PFSK-1 (cell line): ENCODE results near the gene NT5C3B.

Experiments used
- FOXP2 ChIP-seq: optimal IDR thresholded peaks from 2 replicates; pipeline ENCODE3; 2011; ENCODE audit warnings: borderline replicate concordance, control low read depth, inconsistent platforms; ENCODE audit not compliant: insufficient read depth; ENCODE audit errors: extremely low read length, extremely low read depth
- POLR2AphosphoS5 ChIP-seq: IDR thresholded peaks from 2 replicates; pipeline ENCODE4 v1.6.1; 2012; ENCODE audit warnings: low read depth, mild to moderate bottlenecking, control low read depth, low read length, moderate library complexity
- REST ChIP-seq, 2 experiments: IDR thresholded peaks; 2 replicates each; pipeline versions ENCODE4 v1.6.1 to v1.8.0; 2011 to 2012; ENCODE audit warnings: low read depth in 2 of 2, low read length in 2 of 2, control low read depth in 1 of 2, inconsistent platforms in 1 of 2, mild to moderate bottlenecking in 1 of 2, moderate library complexity in 1 of 2; ENCODE audit not compliant: insufficient read depth in 1 of 2
- SIN3A ChIP-seq: IDR thresholded peaks from 2 replicates; pipeline ENCODE4 v1.6.1; 2012; ENCODE audit warnings: mild to moderate bottlenecking, low read length, moderate library complexity, borderline replicate concordance; ENCODE audit not compliant: insufficient read depth
- TAF1 ChIP-seq: IDR thresholded peaks from 2 replicates; pipeline ENCODE4 v1.6.1; 2012; ENCODE audit warnings: low read length, control low read depth, borderline replicate concordance; ENCODE audit not compliant: insufficient read depth

Gene NT5C3B

GRCh38 chr17:41811549-41812380, 24.3 kb downstream of the NT5C3B start, which contains the start of gene P3H4:
P3H4 (minus strand) TSS chr17:41811949; CDS start chr17:41811915, 34 bp downstream.
- TF ChIP-seq TAF1: no peak
- TF ChIP-seq SIN3A: no peak
- peak; percentile 7 for TF ChIP-seq FOXP2
- TF ChIP-seq REST (IDR thresholded peaks at IDR 0.05; ENCODE audit: insufficient read depth in 1 of 2, low read depth in 2 of 2, low read length in 2 of 2): 0 out of 4 replicates have a peak, but pooled peaks of 1 of the 2 experiments have one; percentile 21
- TF ChIP-seq POLR2AphosphoS5: peak; percentile 76

GRCh38 chr17:41810659-41811548, 25.1 kb downstream of the NT5C3B start:
- TF ChIP-seq SIN3A: no peak
- TF ChIP-seq REST (IDR thresholded peaks at IDR 0.05; ENCODE audit: insufficient read depth in 1 of 2, low read depth in 2 of 2, low read length in 2 of 2): no peak
- TF ChIP-seq POLR2AphosphoS5: no peak

- TF ChIP-seq TAF1 (no peak), POLR2AphosphoS5 (no peak), FOXP2 (no peak), SIN3A (no peak), REST (IDR thresholded peaks at IDR 0.05; ENCODE audit: insufficient read depth in 1 of 2, low read depth in 2 of 2, low read length in 2 of 2) (no peak)
Observed at GRCh38 chr17:41806685-41807445, 29.2 kb downstream of the NT5C3B start.

GRCh38 chr17:41803049-41804020, 32.7 kb downstream of the NT5C3B start:
- TF ChIP-seq FOXP2 (no peak), TAF1 (no peak)
